Stimulated activated CD8-positive, alpha-beta memory T cell treated with anti-CD3 and anti-CD28 coated beads, Interleukin-15, amount 100 ng/mL, for 1 hour (primary cell): Measurements from ENCODE around the gene NUP98.

Experiments used
- DNase-seq: peaks from one replicate; pipeline ENCODE4 v3.0.0-alpha.2; 2020; ENCODE audit warnings: low read depth

The NUP98 gene

DNA sequence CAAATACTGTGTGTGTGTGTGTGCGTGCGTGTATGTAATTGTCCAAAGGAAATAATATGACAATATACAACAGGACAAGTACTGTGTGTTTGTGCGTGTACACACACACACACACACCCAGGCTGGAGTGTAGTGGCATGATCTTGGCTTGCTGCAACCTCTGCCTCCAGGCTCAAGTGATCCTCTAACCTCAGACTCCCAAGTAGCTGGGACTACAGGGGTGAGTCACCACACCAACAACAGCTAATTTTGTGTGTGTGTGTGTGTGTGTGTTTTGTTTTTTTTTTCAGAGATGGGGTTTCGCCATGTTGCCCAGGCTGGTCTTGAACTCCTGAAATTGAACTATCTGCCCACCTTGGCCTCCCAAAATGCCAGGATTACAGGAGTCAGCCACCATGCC, 61.5 kb downstream of the NUP98 start:
- no peak for DNase-seq

DNA sequence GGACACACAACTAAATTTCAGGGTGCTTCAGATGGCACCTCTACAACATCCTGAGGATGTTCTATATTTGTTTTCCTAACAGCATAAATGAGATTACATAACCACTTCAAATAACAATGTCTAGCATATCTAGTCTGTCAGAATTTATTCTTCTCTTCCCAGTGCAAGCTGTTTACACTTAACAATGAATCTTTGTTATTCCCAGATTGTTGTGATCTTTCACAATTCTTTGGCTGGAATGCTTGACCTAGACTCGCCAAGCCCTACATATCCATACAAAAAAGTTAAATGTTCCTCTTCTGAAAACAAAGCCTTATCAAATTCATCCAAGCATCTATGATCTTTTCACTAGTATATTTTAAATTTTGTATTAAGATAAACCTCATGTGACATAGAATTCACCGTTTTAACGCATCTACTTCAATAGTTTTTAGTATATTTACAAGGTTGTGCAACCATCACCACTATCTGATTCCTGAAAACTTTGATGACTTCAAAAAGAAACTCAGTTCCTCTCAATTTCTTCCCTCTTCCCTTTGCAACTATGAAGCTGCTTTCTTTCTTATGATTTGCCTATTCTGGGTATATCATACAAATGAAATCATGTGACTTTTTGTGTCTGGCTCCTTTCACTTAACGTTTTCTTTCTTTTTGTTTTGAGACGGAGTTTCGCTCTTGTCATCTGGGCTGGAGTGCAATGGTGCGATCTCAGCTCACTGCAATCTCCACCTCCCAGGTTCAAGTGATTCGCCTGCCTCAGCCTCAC, 64.5 kb downstream of the NUP98 start:
- no peak for DNase-seq

DNA sequence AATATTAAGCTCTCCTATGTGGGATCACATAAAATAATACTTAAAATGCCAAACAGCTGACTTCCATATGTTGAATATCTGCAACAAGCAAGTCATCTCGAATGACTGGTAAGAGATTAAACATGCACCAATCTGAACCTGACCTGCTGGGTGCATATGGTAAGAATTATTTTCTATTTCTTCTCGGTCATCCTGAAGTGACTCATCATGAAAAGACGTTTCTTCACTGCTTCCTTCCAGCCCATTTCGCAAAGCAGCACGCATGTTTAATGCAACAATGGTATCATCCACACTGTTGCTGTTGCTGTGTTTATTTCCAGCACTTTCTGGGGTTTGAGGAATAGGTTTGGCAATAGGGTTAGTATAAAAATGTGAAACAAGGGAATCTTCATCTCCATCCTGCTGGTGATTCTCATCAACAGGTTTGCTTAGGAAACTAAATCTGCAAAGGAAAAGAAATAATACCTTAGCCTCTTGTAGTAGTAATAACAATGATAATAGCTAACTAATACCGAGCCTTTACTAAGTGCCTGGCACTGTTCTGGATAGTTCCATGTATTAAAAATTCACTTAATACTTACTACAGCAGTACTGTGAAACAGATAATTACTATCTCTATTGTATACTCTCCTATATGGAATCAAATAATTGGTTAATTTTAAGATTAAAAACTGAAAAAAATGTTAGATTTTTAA, 74.2 kb downstream of the NUP98 start:
- no peak for DNase-seq

DNA sequence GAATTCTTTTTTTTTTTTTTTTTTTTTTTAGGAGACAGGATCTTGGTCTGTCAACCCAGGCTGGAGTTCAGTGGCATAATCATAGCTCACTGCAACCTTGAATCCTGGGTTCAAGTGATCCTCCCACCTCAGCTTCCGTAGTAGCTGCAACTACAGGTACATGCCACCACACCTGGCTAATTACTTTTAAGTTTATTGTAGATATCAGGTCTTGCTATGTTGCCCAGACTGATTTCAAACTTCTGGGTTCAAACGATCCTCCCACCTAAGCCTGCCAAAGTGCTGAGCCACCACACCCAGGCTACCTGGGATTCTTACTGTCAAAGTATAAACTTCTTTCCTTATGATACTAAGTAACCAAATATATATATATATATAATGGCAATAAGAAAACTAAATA, 75.3 kb downstream of the NUP98 start:
- DNase-seq, result no peak

DNA sequence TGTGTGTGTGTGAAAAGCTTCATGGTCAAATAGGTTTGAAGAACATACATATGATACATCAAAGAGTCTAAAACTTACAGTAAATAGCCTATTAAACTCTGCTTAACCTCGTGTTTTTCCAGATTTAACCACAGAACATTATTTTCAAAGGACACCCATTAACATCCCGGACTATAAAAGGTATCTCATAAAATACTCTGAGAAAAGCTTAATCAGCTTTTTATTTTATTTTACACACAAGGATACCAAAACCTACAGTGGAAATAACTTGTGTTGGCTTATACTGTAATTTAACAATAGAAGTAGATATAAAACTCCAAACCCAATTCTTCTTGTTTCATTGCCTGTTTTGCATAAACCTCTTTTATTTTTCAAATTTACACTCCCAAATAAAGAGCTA, 76.4 kb downstream of the NUP98 start:
- DNase-seq, result no peak

DNA sequence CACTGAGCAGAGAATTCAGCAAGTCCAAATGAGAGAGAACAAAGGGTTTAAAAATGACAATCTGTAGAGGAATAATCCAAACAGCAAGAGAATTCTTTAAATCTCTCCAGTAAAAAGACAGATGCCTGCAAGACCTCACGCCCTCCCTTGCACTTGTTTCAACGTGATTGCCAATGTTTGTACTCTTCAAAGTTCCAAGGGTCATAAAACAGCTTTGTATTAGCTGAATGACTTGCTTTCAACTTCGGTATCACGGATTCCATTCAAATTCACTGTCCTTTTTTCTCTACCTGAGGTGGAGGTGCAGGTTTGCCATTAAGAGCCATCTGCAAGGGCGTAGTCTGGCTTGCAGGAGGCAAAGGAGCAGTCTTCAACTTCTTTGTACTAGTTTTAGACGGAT, 85.1 kb downstream of the NUP98 start:
- no peak for DNase-seq

DNA sequence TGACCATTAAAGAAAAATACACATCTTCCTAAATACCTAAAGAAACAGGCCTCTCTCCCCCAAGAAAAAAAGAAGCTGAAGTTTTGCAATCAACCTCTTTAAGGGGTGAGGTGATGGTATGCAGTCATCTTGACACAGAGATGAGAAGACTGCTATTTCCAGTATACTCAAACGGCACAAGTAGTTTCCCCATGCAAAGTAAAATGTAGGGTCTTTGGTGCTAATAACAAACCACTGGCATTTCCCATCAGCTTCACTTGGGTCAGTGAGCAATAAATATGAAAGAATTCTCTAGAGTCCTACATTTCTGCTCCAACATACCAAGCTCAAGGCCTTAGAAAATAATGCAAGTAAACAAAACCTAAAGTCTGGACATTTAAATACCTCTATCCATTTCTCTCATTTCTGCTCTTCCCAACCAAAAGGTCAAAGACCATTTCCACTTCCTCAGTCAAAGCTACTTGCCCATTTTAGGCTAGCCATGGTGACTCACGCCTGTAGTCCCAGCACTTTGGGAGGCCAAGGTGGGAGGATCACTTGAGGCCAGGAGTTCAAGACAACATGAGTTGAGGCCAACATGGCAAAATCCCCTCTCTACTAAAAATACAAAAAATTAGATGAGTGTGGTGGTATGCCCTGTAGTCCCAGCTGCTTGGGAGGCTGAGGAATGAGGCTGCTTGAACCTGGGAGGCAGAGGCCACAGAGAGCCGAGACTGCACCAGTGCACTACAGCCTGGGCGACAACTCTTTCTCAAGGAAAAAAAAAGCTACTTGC, 86.7 kb downstream of the NUP98 start:
- DNase-seq, result no peak

DNA sequence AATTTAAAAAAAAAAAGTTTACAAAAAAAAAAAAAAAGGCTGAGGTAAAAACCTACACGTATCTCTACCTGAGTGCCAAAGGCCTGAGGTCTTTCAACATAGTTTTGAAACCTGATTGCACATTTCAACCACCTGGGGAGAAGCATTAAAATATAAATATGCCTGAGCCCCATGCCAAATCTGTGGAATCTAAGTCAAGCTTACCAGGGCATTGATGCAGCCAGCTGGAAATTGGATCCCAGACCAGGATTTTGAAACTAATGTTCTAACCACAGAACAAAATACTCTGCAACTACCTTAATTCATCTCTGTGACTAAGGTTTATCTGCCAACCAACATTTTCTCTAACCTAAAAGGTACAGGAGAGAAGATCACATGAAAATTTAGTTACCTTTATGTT, 87.4 kb downstream of the NUP98 start:
- no peak for DNase-seq

DNA sequence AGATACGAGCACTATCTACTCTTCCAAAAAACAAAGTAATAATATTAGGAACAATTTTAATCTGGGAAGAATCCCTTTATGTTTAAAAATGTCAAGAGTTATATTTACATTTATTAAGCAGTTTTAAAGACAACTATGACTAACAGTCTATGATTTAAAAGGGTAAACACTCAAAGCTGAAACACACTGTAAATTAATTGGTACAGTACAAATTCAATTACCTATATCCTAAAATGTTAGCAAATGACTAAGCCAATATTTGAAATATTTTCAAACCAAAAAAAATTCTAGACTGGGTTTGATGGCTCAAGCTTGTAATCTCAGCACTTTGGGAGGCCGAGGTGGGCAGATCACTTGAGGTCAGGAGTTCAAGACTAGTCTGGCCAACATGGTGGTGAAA, 90.2 kb downstream of the NUP98 start:
- DNase-seq, result no peak

DNA sequence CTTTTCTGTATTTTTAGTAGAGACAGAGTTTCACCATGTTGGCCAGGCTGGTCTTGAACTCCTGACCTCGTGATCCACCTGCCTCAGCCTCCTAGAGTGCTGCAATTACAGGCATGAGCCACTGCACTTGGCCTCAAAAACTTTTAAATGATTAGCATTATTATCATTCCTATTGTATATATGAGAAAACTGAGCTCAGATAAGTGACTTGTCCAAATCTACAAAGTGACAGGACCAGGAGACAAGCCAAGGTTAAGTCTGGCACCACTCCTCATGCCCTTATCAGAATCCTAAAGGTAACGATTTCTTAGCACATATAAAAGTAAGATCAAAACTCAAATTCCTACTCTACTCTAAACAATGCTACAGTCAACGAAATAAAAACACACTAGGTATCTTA, 94.0 kb downstream of the NUP98 start:
- no peak for DNase-seq

DNA sequence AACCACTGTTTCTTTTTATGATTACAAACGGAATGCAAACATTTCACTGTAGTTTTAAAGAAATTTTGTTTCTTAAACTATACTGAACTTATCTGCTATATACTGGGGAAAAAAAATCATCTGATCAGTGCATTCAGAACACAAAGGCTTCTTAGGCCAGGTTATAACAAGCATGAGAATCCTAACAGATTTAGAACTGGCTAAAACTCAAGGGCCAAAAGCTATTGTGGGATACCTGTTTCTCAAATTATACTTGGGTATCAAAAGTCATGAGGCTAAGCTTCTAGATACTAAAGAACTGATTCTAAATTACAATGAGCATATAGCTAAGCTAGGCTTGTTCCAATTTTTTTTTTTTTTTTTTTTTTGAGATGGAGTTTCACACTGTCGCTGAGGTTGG, 96.4 kb downstream of the NUP98 start:
- DNase-seq, result no peak

DNA sequence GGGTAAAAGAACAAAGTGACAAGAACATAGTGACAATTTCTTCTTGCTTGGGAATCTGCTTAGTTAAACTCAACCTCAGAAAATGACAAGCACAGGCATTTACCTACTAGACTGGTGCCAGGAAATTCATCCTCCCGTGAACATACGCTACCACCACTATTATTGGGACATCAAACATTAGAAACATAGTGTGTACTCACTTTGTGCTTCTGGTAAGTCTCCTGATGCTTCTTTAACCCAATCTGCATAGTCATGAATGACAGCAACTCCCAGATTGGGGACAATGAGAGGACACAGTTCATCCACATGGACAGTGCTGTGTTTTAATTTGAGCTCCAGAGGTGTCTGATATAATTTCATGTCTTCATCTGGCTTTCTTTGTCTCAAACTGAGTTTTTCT, 96.9 kb downstream of the NUP98 start:
- no peak for DNase-seq

DNA sequence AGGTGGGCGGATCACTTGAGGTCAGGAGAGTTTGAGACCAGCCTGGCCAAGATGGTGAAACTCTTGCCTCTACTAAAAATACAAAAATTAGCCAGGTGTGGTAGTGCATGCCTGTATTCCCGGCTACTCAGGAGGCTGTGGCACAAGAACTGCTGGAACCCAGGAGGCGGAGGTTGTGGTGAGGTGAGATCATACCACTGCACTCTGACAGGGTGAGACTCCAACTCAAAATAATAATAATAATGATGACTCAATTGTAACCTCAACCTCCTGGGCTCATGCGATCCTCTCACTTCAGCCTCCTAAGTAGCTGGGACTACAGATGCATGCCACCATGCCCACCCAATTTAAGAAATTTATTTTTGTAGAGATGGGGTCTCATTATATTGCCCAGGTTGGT, 110.6 kb downstream of the NUP98 start:
- no peak for DNase-seq

DNA sequence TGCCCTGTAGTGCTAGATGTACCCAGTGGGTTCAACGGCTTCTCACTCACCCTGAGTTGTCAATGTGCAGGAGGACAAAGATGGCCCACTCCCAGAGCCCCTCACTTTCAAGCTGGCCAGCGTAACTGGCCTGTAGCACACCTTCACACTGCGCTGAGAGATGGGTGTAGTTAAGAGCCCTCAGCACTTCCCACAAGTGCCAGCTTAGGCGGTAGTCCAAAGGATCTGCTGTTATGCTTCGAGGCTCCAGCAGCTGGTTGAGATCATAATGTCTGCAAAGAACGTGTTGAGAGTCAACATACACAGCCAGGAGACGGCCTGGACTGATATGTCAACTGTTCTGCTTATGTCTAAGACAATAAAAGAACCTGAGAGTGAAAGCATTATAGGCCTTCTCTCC, 111.4 kb downstream of the NUP98 start:
- no peak for DNase-seq

DNA sequence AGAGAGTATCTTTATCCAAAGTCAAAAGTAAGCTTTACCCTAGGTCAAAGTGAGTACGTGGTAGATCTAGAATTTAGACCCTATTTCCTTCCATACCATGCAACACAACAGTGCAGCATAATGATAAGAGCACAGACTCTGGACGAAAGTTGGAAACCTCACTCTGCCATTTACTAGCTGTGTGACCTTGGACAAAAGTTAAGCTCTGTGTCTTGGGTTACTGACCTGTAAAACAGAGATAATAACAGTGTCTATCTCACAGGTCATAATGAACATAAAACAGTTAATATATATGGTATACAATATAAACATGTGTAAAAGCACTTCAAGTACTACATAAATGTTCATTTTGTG, 112.6 kb downstream of the NUP98 start:
- DNase-seq, result no peak

DNA sequence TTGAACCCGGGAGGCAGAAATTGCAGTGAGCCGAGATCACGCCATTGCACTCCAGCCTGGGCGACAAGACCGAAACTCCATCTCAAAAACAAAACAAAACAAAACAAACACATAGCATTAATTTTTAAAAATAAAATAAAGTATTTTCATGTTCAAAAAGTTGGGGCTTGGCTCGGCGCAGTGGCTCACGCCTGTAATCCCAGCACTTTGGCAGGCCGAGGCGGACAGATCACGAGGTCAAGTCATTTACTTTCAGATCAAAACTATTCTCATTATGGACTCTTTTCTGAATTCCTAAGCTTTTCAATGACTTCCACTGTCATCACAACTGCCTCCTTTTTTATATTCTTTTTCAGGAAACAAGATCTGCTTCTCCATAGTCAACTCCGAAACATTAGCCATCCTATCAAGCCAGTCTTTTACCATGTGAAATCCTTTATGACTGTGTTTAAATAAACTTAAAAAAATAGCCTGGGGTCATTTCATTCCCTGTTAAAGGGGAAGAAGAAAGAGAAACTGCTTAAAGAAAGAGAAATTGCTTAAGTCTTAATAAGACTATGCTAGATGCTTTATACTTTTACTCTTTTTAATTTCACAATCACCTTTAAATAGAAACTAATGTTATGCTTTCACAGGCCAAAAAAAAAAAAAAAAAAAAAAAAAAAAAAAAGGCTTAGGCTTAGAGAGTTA, 113.1 kb downstream of the NUP98 start:
- no peak for DNase-seq

DNA sequence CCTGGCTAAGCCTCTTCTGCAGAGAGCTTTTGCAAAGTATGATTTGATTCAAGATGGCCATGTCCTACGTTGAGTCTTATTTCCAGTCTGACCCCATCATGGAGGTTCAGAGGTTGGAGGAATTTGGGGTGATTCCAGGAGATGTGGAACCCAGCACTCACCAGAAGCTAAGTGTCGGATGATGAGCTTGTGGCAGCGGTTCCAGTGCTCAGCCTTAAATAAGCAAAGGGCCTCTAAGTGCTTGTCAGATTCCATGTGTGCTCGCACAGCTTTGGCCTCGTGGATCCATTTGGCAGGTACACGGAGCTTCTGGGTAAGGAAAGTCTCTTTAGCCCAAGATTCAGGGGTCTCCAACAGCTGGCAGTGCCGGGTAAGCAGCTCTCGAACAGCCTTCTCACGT, 114.3 kb downstream of the NUP98 start:
- no peak for DNase-seq

DNA sequence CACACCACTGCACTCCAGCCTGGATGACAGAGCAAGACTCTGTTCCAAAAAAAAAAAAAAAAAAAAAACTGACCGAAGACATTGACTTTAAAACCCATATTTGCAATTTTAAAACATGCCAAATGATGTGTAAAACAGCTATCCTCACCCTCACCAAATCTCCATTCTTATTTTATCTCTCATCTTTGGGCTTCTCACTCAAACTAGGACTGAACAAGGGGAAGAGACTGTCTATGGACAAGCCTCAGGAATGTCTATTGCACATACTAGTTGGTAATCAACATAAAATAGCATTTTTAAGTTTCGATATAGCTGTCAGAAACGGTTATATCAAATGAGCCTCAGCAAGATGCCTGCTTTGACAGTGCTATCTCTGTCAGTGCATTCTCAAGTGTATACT, 118.3 kb downstream of the NUP98 start:
- DNase-seq, result no peak

DNA sequence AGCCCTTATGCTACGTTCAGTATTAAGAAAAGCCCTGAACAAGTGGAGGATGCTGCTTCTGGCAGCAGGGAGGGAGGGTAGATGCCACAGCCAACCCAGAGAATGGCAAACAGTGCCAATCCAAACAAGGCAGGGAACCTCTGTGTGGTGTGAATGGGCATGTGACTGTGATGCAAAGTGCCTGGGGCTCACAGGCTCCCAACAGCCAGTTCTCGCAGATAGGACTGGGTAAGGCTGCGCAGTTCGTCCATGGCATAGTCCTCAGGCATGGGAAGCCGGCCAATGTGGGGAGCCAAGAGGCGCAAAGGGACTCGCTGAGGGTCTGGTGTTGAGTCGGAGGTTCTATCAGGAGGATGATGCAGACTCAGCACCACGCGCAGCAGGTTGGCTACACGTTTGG, 121.4 kb downstream of the NUP98 start:
- DNase-seq, result no peak

DNA sequence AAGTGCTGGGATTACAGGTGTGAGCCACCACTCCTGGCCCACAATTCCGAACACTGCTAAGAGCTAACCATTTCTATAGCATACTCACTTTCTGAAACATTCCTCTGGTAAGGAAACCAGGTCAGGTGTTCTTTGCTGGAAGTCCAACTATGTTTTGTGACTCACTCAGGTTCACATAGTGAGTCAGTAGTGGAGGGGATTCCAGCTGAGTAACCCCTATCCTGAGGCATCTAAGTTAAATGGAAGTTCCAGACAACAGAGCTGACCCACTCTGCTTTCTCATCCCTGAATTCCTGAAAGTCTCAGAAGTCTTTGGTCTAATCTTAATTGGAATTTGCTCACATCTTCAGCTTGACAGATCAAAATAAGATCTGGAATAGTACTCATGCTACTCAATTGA, 123.2 kb downstream of the NUP98 start:
- no peak for DNase-seq

DNA sequence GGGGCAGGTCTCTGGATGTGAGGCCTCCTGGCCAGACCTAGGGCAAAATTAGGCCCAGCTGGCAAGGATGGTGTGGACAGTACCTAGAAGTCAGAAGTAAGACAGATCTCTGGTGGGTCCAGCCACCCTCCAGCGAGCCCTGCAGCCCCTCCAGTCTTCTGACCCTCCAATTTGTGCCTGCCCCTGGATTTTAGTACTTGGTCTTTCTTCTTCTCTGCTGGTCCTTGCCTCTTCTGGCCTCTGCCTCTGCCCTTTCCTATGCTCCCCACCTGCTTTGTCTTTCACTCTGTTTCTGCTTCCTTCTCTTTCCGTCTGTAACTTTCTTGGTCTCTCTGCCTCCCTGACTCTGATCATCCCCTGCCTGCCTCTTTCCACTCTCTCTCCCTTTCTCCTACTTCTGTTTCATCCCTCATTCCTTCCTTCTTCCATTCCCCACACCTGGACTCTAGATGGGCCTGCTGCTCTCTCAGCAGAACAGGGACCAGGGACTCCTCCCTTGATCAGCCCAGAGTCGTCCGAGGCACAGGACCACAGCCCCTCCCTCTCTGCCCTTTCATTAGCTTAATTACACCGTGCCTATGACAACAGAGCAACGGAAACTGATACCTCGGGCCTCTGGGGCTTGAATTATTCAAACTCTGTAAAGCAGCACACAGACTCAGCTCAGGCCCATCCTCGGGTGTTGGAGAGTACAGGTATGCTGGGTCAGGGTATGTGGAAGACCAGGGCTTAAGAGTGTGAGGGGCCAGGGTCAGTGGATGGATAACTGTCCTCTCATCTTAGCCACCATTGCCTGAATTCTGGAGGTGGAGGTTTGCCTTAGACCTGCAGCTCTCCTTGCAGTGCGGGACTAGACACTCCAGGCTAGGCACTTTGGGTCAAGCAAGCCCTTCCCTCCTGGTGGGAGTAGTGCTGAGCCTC, 125.8 kb downstream of the NUP98 start, which contains the start of gene CHRNA10:
Gene CHRNA10 (minus strand): TSS at position 51 of the 921 bp plus-strand sequence. CDS start 72 bp downstream, outside the sequence.
- DNase-seq, result no peak
